Bone marrow (tissue), 2 donors: ENCODE data around the gene TTC39B.

Experiments used
- DNase-seq, 2 donors: peaks; one replicate each; lab custom pipeline; 2025; lab: John Stamatoyannopoulos, UW

Gene TTC39B

GRCh38 chr9:15300218-15300617, 6.8 kb downstream of the TTC39B start:
- DNase-seq: no peak

GRCh38 chr9:15299374-15299939, 7.6 kb downstream of the TTC39B start:
- peak in 1 of 2 donors; percentile 14 for DNase-seq

GRCh38 chr9:15298362-15298761, 8.7 kb downstream of the TTC39B start:
- no peak for DNase-seq

GRCh38 chr9:15295761-15296405, 11.1 kb downstream of the TTC39B start:
- DNase-seq: peak in 1 of 2 donors; percentile 48

GRCh38 chr9:15294604-15295003, 12.4 kb downstream of the TTC39B start:
- DNase-seq: no peak

- no peak for DNase-seq
Measured at GRCh38 chr9:15293804-15294316, 13.2 kb downstream of the TTC39B start.

- no peak for DNase-seq
Measured at GRCh38 chr9:15293084-15293483, 13.9 kb downstream of the TTC39B start.

GRCh38 chr9:15289603-15290002, 17.4 kb downstream of the TTC39B start:
- DNase-seq: no peak

GRCh38 chr9:15287309-15287708, 19.7 kb downstream of the TTC39B start:
- DNase-seq: no peak

GRCh38 chr9:15286161-15286821, 20.7 kb downstream of the TTC39B start:
- DNase-seq: peak in 1 of 2 donors; percentile 12

GRCh38 chr9:15282567-15283285, 24.3 kb downstream of the TTC39B start:
- no peak for DNase-seq

- DNase-seq: no peak
Measured at GRCh38 chr9:15280647-15281046, 26.4 kb downstream of the TTC39B start.

- DNase-seq: no peak
Measured at GRCh38 chr9:15278839-15279238, 28.2 kb downstream of the TTC39B start.

- DNase-seq: no peak
Measured at GRCh38 chr9:15278091-15278687, 28.8 kb downstream of the TTC39B start.

- peak in 1 of 2 donors; percentile 7 for DNase-seq
Measured at GRCh38 chr9:15277400-15278090, 29.5 kb downstream of the TTC39B start.

- DNase-seq: no peak
Measured at GRCh38 chr9:15276328-15276938, 30.6 kb downstream of the TTC39B start.

- no peak for DNase-seq
Measured at GRCh38 chr9:15274425-15274824, 32.6 kb downstream of the TTC39B start.

- no peak for DNase-seq
Measured at GRCh38 chr9:15272377-15272928, 34.6 kb downstream of the TTC39B start.

- DNase-seq: no peak
Measured at GRCh38 chr9:15271403-15271802, 35.6 kb downstream of the TTC39B start.

GRCh38 chr9:15268782-15269181, 38.2 kb downstream of the TTC39B start:
- DNase-seq: no peak

- no peak for DNase-seq
Measured at GRCh38 chr9:15268317-15268716, 38.7 kb downstream of the TTC39B start.
